HG02870 (cell line): ENCODE results near the gene STX16.
A peak's percentile ranks its signal among the peaks of the same experiment; 100 is the strongest.

ENCODE experiments used
- ATAC-seq: cut with Tn5 transposase; IDR thresholded peaks from one replicate; pipeline ENCODE4 v1.9.1; 2021; ENCODE audit warnings: mild to moderate bottlenecking, moderate library complexity; ENCODE audit not compliant: unreplicated experiment

The STX16 gene

GRCh38 chr20:58673119-58673518 lies 22.0 kb downstream of the STX16 start:
- ATAC-seq: no peak

- no peak for ATAC-seq
Observed at GRCh38 chr20:58675146-58675584, 24.1 kb downstream of the STX16 start.

DNA sequence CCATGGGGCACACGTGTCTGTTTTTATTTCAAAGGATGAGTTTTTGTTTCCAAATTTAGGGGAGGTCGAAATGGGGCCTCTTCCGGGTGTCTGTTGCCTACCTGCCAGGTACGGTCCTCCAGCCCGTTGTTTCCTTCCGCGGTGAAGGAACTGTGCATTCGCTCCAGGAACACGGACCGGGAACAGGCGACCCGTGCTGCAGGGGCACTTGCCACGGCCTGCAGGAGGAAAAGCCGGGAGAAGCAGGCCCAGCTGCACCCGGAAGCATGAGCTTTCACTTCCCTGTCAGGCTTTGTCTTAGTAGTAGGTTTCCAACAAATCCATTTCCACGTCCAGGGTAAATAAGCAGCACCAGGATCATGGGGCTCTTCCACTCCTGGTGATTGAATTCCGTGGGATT lies 24.6 kb downstream of the STX16 start:
- ATAC-seq: no peak

GRCh38 chr20:58676161-58676560 lies 25.1 kb downstream of the STX16 start:
- ATAC-seq: no peak

GRCh38 chr20:58677079-58677604 lies 26.1 kb downstream of the STX16 start:
- ATAC-seq: no peak

DNA sequence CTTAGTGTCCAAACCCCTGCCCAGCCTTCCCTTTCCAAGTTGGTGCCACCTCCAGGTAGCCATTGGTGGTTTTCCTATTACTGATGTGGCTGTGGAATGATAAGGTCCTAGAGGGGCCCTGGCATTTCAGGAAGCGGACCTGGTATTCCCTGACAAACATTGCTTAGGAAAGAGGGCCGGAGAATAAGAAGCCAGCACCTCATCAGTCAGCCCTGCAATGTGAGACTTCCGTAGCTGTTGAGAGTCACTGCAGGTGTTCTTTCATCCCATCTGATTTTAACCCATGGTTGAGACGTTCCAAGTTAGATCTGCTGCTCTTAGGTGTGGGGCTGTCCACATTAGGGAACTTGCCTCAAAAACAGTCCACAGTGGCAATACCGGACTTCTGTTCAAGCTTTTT lies 26.7 kb downstream of the STX16 start:
- no peak for ATAC-seq

DNA sequence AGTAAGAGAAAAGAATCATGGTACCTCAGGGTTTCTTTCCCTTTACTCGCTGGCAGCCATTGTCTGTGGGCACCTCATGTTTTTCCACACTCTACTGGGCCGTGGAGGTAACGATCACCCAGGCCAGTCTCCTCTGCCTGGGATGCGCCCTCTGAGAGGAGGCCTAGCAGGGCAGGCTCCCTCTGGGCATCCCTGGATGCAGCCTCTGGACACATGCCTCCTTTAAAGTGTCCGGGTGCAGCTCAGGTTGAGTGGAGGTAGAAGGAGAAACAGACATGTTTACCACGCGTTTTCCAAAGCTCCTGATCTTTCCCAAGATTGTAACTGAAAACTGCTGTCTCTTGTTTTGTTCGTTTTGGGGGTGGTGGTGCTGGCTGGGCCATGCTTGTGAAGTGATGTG lies 27.7 kb downstream of the STX16 start:
- ATAC-seq: no peak

GRCh38 chr20:58682656-58683531 lies 31.8 kb downstream of the STX16 start:
- no peak for ATAC-seq

- ATAC-seq: no peak
Observed at GRCh38 chr20:58684291-58684690, 33.2 kb downstream of the STX16 start.

DNA sequence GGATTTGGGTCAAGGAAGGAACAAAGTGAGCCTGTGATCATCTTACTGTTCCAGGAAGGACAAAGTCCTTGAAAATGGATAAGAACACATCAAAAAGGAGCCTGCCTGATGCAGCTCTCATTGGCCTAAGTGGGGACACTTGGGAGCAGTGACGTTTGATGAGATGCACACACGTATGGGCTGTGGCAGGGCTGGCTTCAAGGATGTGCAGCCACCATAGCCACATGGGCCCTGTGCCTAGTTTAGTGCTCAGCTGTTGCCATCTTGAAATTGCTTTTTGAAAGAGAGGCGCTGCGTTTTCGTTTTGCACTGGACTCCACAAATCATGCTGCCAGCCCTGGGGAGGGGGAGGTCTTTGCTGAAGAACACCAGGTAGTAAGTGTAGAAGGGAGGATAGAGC lies 34.9 kb downstream of the STX16 start:
- ATAC-seq: no peak

- ATAC-seq: no peak
Observed at GRCh38 chr20:58688414-58688813, 37.3 kb downstream of the STX16 start.

- ATAC-seq: no peak
Observed at GRCh38 chr20:58688840-58689239, 37.8 kb downstream of the STX16 start.

GRCh38 chr20:58690396-58691135 lies 39.5 kb downstream of the STX16 start:
- no peak for ATAC-seq

GRCh38 chr20:58691773-58692578 lies 40.9 kb downstream of the STX16 start:
- no peak for ATAC-seq

GRCh38 chr20:58692579-58693225 lies 41.6 kb downstream of the STX16 start, which contains the start of gene NPEPL1:
TSS of gene NPEPL1 (plus strand) at chr20:58692800. CDS start at chr20:58692901, 101 bp downstream.
- peak; percentile 82 for ATAC-seq

DNA sequence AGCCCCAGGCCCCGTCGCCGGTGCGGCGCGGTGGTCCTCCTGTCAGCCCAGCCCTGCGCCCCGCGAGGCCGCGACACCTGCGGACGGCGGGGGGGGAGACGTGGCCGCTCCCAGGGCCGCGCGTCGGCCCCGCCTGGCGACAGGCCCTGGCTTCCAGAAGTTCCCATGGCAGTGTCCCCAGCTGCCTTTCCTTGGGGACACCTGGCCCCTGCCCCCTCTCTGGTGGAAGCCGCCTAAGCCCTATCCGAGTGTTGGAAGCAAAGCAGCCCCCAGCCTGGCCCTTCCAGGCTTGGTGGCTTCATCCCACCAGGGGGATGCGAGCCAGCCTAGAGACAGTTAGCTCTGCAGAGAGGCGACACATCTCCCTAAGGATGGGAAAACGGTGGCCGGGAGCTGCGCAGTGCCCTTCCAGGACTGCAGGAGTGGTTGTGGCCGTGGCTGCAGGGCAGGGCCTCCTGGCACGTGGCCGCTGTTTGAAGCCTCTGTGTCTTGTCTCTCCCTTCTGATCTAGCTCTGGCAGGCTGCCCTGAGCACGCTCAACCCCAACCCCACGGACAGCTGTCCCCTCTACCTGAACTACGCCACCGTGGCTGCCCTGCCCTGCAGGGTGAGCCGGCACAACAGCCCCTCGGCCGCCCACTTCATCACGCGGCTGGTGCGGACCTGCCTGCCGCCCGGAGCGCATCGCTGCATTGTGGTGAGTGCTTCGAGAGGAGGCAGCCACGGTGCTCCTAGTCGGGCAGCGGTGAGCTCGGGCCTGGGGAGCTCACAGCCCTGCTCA lies 42.3 kb downstream of the STX16 start:
- ATAC-seq: no peak

- ATAC-seq: no peak
Observed at GRCh38 chr20:58694241-58695083, 43.4 kb downstream of the STX16 start.

DNA sequence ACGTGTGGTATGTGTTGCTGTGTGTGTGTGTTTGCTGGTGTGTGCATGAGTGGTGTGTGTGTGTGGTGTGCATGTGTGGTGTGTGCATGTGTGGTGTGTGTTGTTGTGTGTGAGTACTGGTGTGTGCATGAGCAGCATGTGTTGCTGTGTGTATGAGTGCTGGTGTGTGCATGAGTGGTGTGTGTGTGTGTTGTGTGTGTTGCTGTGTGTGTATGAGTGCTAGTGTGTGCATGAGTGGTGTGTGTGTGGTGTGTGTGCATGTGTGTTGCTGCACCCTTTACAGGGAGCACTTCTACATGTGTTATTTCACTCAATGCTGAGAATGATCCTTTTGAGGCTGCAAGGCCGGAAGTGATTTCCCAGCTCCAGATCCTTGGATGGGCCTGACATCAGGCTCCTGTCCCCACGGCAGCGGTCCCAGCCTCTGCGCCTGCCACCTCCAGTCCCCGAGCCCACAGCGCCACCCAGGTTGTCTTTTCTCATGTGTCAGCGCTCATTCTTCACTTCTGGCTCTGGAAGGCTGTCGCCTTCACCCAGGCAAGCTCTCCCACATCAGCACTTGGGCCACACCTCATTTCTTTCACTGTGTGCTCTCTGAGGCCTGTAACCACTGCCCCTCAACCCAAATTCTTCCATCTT lies 44.1 kb downstream of the STX16 start:
- no peak for ATAC-seq
